ENCODE measurements around the gene MAN2B1.

MAN2B1 gene

DNA sequence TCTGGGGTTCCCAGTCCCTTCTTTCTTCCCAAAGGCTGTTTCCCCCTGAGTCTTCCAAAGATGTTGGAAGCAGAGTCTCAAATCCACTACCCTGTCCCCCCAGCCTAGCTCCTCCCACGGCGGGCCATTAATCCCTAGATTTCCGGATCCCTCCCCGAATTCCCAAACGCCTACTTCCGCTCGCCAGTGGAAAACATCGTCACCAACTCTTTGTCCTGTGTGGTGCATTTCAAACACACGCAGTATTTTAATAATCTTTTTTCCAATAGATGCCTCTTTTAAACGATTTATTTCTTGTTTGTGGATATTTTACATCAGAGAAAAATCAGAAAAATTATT lies 55.2 kb downstream of the MAN2B1 start:
- DNase-seq (ENCODE audit: low spot score): peak; percentile 69

DNA sequence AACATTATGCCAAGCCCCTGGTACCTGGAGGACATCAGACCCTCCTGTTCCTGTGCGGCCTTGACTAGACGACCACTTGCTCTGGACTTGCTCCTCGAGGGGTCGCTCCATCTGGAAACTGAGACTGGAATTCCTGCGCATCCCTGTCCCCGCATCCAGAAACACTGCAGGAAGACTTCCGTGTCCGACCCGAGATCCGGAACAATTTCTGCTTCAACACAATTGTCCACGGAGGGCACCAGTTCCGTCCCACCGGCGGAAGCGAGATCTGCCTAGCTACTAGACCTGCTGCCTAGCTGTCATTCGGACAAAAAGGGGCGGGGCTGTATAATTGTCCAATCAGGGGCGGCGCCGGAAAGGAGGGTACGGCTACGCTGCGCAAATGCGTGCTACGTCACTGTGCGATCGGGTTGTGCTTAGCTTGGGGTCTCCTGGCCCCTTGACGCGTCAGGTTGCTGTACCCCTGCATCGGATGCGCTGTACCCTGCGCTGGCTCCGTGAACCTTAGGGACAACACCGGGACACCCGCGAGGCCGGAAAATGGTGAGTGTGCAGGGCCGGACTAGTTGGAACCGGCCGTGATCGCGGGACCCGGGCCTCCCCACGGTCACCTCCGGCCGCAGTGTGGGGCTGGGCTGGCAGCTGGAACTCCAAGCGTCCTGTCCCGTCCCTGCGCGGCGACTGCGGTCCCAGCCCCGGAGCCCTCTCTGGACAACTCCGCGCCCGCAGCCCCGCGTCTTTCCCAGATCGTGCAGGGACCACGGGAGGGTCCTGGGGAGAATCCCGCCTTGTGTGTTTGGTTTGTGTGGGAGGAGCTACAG lies 55.8 kb downstream of the MAN2B1 start, which contains the start of the genes ZNF490 and ZNF791:
Gene ZNF490 (minus strand): TSS at position 274 of the 821 bp plus-strand sequence. CDS start 133 bp downstream, at position 141.
Gene ZNF791 (plus strand): TSS at position 381 of the 821 bp plus-strand sequence. CDS start 160 bp downstream, at position 541.
- DNase-seq (ENCODE audit: low spot score): peak; percentile 97

- DNase-seq (ENCODE audit: low spot score): no peak
These were observed 58.9 kb downstream of the MAN2B1 start for GRCh38 chr19:12607631-12608030.

DNA sequence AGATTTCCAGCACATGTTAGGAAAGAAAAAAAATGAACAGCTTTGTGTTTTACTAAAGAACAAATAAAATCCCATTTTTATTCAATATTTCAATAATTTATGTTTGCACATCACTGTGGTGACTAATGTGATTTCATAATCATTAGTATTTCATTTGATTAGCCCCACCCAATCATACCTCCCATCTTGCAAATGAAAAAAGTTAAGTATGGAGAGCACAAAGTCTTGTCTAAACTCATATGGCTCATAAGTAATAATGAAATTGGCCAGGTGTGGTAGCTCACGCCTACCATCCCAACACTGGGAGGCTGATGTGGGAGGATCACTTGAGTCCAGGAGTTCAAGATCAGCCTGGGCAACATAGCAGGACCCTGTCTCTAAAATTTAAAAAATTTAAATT lies 59.7 kb downstream of the MAN2B1 start:
- DNase-seq (ENCODE audit: low spot score): no peak

- DNase-seq (ENCODE audit: low spot score): no peak
These were observed 62.8 kb downstream of the MAN2B1 start for GRCh38 chr19:12603714-12604113.

- no peak for DNase-seq (ENCODE audit: low spot score)
These were observed 68.9 kb downstream of the MAN2B1 start for GRCh38 chr19:12597594-12597993.

GRCh38 chr19:12596927-12597548 lies 69.5 kb downstream of the MAN2B1 start:
- no peak for DNase-seq (ENCODE audit: low spot score)
